PC-9 (cell line): ENCODE results near the gene PAQR7.

Experiments
- CTCF ChIP-seq: fragments of 200-600 bp; sonication (generic); conservative IDR thresholded peaks from 2 replicates; pipeline ENCODE4 v1.6.1; 2017; ENCODE audit warnings: mixed run types, antibody characterized with exemption, mild to moderate bottlenecking, moderate library complexity
- EZH2 ChIP-seq: fragments of 200-600 bp; sonication (generic); IDR thresholded peaks from 2 replicates; pipeline ENCODE4 v1.8.0; 2017; ENCODE audit warnings: antibody characterized with exemption, low read depth

DNA sequence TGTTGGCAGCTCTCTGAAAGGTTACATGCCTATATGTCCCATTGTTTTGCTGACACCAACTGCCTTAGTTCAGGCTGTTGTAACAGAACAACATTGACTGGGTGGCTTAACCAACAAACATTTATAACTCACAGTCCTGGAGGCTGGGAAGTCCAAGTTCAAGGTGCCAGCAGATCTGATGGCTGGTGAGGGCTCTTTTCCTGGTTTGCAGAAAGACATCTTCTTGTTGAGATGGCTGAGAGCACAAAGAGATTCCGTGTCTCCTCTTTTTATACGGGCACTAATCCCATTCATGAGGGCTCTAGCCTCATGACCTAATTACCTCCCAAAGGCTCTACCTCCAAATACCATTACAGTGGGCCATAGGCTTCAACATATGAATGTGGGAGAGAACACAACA lies 41.0 kb upstream of the PAQR7 start:
- no peak for TF ChIP-seq CTCF
- TF ChIP-seq EZH2 = no peak
